ENCODE measurements around the gene UCP2.

DNA sequence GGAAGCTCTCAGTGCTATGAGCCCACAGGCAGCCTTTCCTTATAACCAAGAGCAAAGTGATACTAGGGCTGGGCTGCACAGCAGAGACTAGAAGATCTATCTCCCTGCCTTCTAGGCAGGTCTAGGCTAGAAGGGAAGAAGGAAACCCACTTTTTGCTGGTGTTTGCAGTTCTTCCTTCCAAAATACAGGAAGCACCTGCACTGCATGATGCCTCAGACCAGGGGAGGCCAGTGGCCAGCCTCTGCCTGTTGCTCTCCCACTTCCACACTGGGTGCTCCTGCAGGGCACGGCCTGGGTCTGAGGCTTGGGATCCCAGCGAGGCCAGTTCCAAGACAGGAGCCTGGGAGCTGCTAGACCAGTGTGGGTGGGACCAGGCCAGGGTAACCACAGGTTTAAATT lies 32.2 kb upstream of the UCP2 start:
- no peak for TF ChIP-seq EP300 (IDR thresholded peaks at IDR 0.05)
- no peak for TF ChIP-seq POLR2A (IDR thresholded peaks at IDR 0.05)
